ENCODE results near the gene ACSL4.
A peak's percentile ranks its signal among the peaks of the same experiment; 100 is the strongest.
"Not testable (repeated sequence)": the region's sequence is repeated elsewhere in the genome, so short reads cannot be mapped to it uniquely, and the experiment has no call there.

Gene ACSL4

DNA sequence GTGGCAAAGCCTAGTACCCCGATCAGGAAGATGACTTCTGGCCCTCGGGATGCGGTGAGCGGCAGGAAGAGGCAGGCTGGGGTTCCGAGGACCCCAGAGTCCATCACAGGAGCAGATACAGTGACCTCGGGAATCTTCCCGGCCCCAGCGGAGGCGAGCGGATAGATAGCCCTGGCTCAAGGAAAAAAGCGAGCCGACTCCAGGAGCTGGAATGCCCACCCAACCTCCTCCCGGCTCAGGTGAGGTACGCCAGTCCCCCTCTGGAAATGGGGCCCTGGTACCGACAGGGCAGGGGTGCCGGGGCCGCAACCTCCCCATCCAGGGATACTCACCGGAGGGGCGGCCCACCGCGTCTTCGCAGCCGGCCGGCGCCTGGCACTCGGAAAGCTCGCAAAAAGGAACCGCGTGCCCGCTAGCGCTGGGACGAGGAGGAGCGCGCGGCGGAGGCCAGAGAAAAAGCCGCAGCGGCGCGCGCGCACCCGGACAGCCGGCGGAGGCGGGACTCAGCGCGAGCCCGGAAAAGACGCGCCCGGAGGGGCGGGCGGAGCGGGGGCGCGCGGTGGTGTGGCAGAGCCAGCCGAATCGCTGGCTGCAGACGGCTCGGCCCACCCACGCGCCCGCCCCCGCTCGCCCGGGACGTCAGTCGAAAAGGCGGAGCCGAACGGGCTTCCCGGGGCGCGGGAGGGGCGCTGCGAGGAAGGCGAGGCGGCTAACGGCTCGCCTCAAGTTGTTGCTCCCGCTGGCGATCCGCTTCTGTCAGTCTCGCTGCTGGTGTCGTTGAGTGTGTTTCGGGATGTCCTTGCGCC is at the start of gene ACSL4:
Gene ACSL4, minus strand, starts transcription at position 451 of the 806 bp plus-strand sequence. CDS start 49,894 bp downstream, outside the sequence.
- DNase-seq (ENCODE audit: low read depth), result peak; percentile 77

GRCh38 chrX:109777749-109778148 is 44.7 kb upstream of the ACSL4 start:
- DNase-seq (ENCODE audit: low read depth), result no peak

- DNase-seq (ENCODE audit: low read depth), result no peak
Measured at GRCh38 chrX:109776986-109777385, 43.9 kb upstream of the ACSL4 start.

DNA sequence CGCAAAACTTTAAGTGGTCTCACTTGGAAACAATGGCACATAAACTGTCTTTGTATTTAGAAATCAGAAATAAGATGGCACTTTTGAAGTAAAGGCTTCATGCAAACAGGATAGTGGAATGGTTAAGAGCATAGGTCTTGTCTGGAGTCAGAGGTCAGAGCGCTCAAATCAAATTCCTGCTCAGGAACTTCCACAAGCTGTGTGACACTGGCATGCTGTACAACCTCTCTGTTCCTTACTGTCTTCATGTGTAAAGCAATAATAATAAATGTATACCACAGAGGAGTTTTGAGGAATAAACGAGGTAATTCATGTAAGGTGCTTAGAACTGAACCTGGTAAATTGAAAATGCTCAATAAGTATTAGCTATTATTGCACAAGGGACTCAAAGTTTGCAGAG is 43.4 kb upstream of the ACSL4 start:
- no peak for DNase-seq (ENCODE audit: low read depth)

DNA sequence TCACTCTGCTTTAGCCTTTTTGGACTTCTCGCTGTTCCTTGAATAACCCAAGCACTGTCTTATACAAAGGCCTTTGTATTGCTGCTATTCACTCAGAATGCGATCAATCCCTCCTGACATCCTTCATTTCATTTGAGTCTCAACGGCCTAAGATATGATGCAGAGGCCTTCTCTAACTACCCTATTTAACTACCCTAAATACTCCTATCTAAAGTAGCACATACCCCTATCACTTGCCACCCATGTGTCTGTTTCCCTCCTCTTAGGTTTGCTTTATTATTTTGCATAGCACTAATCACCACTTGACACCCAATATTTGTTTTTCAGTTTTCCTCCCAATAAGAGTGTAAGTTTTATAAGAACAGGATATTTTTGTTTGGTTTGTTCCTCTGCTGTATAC is 42.3 kb upstream of the ACSL4 start:
- DNase-seq (ENCODE audit: low read depth), result no peak

GRCh38 chrX:109774706-109775105 is 41.6 kb upstream of the ACSL4 start:
- no peak for DNase-seq (ENCODE audit: low read depth)

- DNase-seq (ENCODE audit: low read depth), result no peak
Measured at GRCh38 chrX:109774136-109774535, 41.1 kb upstream of the ACSL4 start.

DNA sequence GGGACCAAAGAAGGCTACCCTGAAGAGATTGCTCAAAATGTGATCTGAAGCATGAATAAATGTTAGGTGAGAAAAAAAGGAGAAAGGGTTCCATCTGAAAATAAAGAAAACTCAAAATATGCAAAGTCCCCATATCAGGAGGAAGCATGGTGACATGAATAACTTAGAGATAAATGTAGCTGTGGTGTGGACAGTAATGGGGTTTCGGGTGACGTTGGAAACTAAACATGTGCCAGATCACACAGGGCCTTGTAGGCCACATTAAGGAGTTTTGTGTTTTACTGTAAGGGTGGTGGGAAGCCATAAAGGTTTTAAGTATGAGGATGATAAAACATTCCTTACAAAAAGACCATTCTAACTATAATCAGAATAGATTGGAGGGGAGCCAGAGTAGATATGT is 40.3 kb upstream of the ACSL4 start:
- DNase-seq (ENCODE audit: low read depth), result no peak

- no peak for DNase-seq (ENCODE audit: low read depth)
Measured at GRCh38 chrX:109770780-109771179, 37.7 kb upstream of the ACSL4 start.

DNA sequence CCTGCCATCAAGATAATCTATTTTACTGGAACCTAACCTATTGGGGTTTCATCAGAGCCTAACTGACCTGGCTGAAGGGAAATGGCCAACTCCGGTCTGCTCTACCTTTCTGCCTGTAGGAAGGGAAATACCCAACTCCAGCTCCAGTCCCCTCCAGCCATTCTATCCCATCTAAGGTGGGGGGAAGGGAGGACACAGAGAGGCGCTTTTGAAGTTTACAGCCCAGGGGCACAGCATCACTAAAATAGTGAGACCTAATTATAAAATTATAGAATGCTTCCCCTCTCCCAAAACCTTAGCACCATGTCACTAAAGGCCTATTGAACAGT is 27.8 kb upstream of the ACSL4 start:
- no peak for DNase-seq (ENCODE audit: low read depth)

DNA sequence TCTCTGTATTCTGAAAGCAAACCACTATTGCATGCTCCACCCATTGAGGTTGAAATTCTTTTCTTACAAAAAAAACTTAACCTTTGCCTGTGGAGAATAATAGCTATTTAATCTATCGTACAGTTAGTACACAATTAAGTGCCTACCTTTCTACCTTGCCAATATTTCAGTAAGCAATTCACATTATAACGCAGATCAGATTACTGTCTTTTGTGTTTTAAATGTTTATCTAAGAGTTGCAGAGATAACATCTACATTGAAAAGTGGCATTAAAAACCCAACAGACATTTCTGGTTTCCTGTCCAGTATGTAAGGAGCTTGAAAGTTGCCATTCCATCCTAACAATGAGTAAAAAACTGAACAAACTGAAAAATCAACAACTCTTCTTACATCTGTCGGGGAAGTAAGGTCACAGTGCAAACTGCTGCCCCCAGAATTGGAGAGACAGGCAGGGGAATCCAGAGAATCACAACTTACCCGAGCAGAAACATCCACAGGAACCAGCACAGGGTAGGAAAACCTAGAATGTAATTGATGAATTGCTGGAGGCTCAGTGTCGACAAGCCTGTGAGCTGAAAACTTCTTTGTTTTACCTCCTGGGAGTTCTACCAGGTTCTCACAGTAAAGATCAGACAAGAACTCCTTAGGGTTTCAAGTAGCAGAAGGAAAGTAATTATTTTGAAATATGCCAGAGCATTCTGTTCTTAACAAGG is 27.3 kb upstream of the ACSL4 start:
- DNase-seq (ENCODE audit: low read depth), result no peak

GRCh38 chrX:109753256-109753655 is 20.2 kb upstream of the ACSL4 start:
- no peak for DNase-seq (ENCODE audit: low read depth)

- no peak for DNase-seq (ENCODE audit: low read depth)
Measured at GRCh38 chrX:109751698-109752097, 18.6 kb upstream of the ACSL4 start.

GRCh38 chrX:109749207-109749606 is 16.1 kb upstream of the ACSL4 start:
- DNase-seq (ENCODE audit: low read depth), result no peak

GRCh38 chrX:109747681-109748080 is 14.6 kb upstream of the ACSL4 start:
- no peak for DNase-seq (ENCODE audit: low read depth)

DNA sequence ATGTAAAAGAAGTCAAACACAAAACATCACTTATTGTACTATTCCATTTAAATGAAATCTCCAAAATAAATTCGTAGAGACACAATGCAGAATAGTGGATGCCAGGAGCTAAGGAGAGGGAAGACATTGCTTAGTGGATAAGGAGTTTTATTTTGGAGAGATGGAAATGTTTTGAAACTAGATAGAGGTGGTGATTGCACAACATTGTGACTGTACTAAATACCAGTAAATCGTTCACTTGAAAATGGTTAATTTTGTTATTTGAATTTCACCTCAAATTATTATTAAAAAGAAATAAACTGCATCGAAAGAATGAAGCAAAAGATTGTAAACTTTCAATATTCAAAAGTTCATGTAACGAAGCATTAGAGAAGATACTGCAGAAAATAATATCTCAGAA is 9.7 kb upstream of the ACSL4 start:
- DNase-seq (ENCODE audit: low read depth), result no peak

GRCh38 chrX:109740896-109741295 is 7.8 kb upstream of the ACSL4 start:
- not testable (repeated sequence) for DNase-seq (ENCODE audit: low read depth)

DNA sequence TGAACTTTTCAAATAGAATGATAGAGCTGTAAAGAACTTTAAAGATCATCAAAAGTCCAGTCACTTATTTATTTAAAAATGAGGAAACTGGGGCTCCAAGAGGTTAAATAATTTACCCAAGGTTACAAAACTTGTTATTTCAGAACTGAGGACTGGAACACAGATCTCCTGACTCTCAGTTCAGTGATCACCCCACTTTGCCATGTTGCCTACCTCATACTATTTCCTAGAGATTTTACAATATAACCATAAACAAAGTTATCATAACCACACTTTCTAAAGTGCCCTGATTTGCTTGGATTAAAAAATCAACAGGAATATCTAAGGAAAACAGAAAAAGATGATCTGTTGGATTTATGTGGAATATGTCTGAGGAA is 7.4 kb upstream of the ACSL4 start:
- no peak for DNase-seq (ENCODE audit: low read depth)

DNA sequence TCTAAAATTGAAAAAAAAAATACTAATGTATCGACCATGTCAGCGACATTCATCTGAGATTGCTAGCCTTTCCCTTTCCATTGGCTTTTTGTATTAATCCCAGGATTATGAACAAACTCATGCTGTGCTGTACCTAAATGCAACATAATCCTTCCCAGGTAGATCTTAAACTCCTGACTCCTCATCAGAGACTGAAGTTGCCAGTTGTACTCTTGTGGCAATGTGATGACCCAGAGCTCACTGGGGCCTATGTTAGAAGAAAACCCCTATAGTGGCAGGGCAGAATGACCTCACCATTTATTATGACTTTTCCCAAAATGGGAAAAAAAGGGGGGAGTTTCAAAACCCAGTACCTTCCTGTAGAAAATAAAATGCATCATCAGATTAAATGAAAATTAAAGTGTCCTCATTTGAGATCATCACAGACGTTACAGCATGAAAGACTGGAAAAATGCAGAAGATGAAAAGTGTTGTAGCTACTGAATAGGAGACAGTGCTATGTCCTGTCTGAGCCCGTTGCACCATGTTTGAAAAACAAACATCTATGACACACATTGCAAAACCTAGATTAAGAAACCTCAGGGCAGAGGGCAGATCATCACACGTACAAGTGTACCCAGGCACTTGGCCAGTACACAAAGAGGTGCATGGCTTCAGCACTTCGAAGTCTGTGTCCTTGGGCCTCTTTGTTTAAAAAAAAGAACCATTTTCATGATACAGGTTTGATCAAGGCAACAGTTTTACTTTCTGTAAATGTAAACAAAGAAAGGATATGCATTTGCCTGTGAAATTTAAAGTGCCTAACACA is 6.8 kb upstream of the ACSL4 start:
- DNase-seq (ENCODE audit: low read depth), result no peak

DNA sequence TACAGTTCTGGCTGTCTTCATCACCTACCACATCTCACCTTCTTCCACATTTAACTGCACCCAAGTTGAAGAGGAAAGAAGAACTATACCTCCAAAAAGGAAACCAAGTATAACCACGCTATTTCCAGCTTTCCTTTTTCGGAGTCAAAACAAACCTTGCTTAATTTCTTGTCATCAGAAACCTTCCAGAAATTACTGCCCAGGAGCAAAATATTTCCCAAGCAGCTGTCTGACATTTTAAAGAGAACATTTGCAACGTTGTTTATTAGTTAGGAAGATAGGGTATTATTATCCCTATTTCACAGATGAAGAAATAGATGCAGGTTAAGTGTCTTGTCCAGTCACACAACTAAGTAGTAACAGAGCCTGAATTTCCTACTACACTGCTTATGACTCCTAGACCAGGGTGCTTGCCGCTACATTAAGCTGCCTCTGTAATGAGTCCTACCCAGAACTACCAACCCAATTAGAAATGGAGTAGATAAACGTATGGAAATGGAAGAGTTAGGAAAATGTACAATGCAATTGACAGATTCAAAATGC is 2.2 kb upstream of the ACSL4 start:
- no peak for DNase-seq (ENCODE audit: low read depth)

GRCh38 chrX:109733613-109734083 is 591 bp upstream of the ACSL4 start:
- DNase-seq (ENCODE audit: low read depth), result no peak

- DNase-seq (ENCODE audit: low read depth), result no peak
Measured at GRCh38 chrX:109732017-109732801, 848 bp downstream of the ACSL4 start.

All from activated T-helper 9 cell treated with anti-CD3 and anti-CD28 coated beads, Interleukin-2, amount 50 U/mL, for 16 hours (primary cell).